ENCODE measurements around the gene LRRC36. TPM values are rescaled to one million over a fixed set of nuclear protein-coding genes. Genes with fewer than 3 reads are reported as not detected.

LRRC36 gene
- total RNA-seq, 1 donor from 2014 or later, result not detected

GRCh38 chr16:67298277-67298676 lies 28.3 kb upstream of the LRRC36 start:
- H3K9me3 ChIP-seq (replicated peaks), result no peaks in the 10 kb centered on the region
- no peak for TF ChIP-seq CTCF (IDR thresholded peaks at IDR 0.05; ENCODE audit: borderline replicate concordance)
- no peak overlapping the region for H3K27ac ChIP-seq (replicated peaks)
- H3K36me3 ChIP-seq, result no peaks in the 10 kb centered on the region
- no peak overlapping the region for H3K4me3 ChIP-seq
- no peak for DNase-seq
- peaks cover 15% of the 10 kb centered on the region for H3K4me1 ChIP-seq
- H3K27me3 ChIP-seq (ENCODE audit: low read depth), result peaks cover 3% of the 10 kb centered on the region
- intact Hi-C loops (cut with micrococcal nuclease), result no loop called here

- H3K27me3 ChIP-seq (ENCODE audit: low read depth), result peaks cover 3% of the 10 kb centered on the region
- H3K4me3 ChIP-seq, result no peak overlapping the region
Measured at GRCh38 chr16:67299269-67299668, 27.3 kb upstream of the LRRC36 start.

GRCh38 chr16:67301080-67301782 lies 25.4 kb upstream of the LRRC36 start:
- TF ChIP-seq CTCF (IDR thresholded peaks at IDR 0.05; ENCODE audit: borderline replicate concordance), result no peak
- intact Hi-C loops (cut with micrococcal nuclease), result no loop called here
- H3K36me3 ChIP-seq, result no peaks in the 10 kb centered on the region
- peak overlapping the region; percentile 21 for H3K27ac ChIP-seq (replicated peaks)
- peaks cover 3% of the 10 kb centered on the region for H3K27me3 ChIP-seq (ENCODE audit: low read depth)
- H3K9me3 ChIP-seq (replicated peaks), result no peaks in the 10 kb centered on the region
- H3K4me1 ChIP-seq, result peaks cover 15% of the 10 kb centered on the region
- H3K4me3 ChIP-seq, result no peak overlapping the region
- DNase-seq, result peak; percentile 67

More at GRCh38 chr16:67299269-67299668, 27.3 kb upstream of the LRRC36 start:
- Histone ChIP-seq H3K27ac (replicated peaks) (no peak overlapping the region), H3K9me3 (replicated peaks) (no peaks in the 10 kb centered on the region), H3K36me3 (no peaks in the 10 kb centered on the region), H3K4me1 (peaks cover 15% of the 10 kb centered on the region)
- intact Hi-C loops (cut with micrococcal nuclease), result no loop called here
- no peak for TF ChIP-seq CTCF (IDR thresholded peaks at IDR 0.05; ENCODE audit: borderline replicate concordance)
- DNase-seq, result no peak

GRCh38 chr16:67302076-67302475 lies 24.5 kb upstream of the LRRC36 start:
- H3K4me1 ChIP-seq, result peaks cover 15% of the 10 kb centered on the region
- no peaks in the 10 kb centered on the region for H3K9me3 ChIP-seq (replicated peaks)
- intact Hi-C loops (cut with micrococcal nuclease), result no loop called here
- H3K27me3 ChIP-seq (ENCODE audit: low read depth), result peaks cover 3% of the 10 kb centered on the region
- no peak overlapping the region for H3K4me3 ChIP-seq
- H3K36me3 ChIP-seq, result no peaks in the 10 kb centered on the region
- H3K27ac ChIP-seq (replicated peaks), result peak overlapping the region; percentile 21
- no peak for TF ChIP-seq CTCF (IDR thresholded peaks at IDR 0.05; ENCODE audit: borderline replicate concordance)
- DNase-seq, result no peak

- intact Hi-C loops (cut with micrococcal nuclease), result no loop called here
- TF ChIP-seq CTCF (IDR thresholded peaks at IDR 0.05; ENCODE audit: borderline replicate concordance), result no peak
- peaks cover 3% of the 10 kb centered on the region for H3K27me3 ChIP-seq (ENCODE audit: low read depth)
- no peak overlapping the region for H3K4me3 ChIP-seq
- H3K9me3 ChIP-seq (replicated peaks), result no peaks in the 10 kb centered on the region
- no peaks in the 10 kb centered on the region for H3K36me3 ChIP-seq
- no peak for DNase-seq
- peaks cover 15% of the 10 kb centered on the region for H3K4me1 ChIP-seq
- no peak overlapping the region for H3K27ac ChIP-seq (replicated peaks)
Measured at GRCh38 chr16:67302970-67303369, 23.6 kb upstream of the LRRC36 start.
